Activated CD8-positive, alpha-beta memory T cell treated with anti-CD3 and anti-CD28 coated beads, Interleukin-2, amount 10 ng/mL, durations not matched to agents 7 days and 5 days (primary cell): ENCODE results near the gene ABCB9. TPM values are rescaled to one million over a fixed set of nuclear protein-coding genes. Genes with fewer than 3 reads are reported as not detected.
"Not testable (repeated sequence)": the region's sequence is repeated elsewhere in the genome, so short reads cannot be mapped to it uniquely, and the experiment has no call there.

Experiments used
- ATAC-seq: fragments of 150-1000 bp; cut with Tn5 transposase; one replicate; pipeline ENCODE4 v1.10.0; 2021; ENCODE audit warnings: moderate library complexity
- CTCF ChIA-PET: fragments of 350-600 bp; sonication (Branson Sonifier 250); formaldehyde crosslinking; loops from one replicate; lab custom pipeline; 2021; ENCODE audit warnings: antibody characterized with exemption; lab: Charles Lee
- DNase-seq: peaks from one replicate; pipeline ENCODE4 v3.0.0-alpha.2; 2020
- H3K27ac Mint-ChIP-seq: one replicate; pipeline ENCODE4 v1.8.0; 2021; ENCODE audit warnings: mild to moderate bottlenecking, mixed read lengths
- H3K27me3 Mint-ChIP-seq: one replicate; pipeline ENCODE4 v1.8.0; 2021; ENCODE audit warnings: mixed read lengths
- H3K36me3 Mint-ChIP-seq: one replicate; pipeline ENCODE4 v1.8.0; 2021; ENCODE audit warnings: mild to moderate bottlenecking, mixed read lengths
- H3K4me1 Mint-ChIP-seq: one replicate; pipeline ENCODE4 v1.8.0; 2021; ENCODE audit warnings: mixed read lengths
- H3K4me3 Mint-ChIP-seq: one replicate; pipeline ENCODE4 v1.8.0; 2021; ENCODE audit warnings: mild to moderate bottlenecking, moderate library complexity, mixed read lengths
- H3K9me3 Mint-ChIP-seq: one replicate; pipeline ENCODE4 v1.8.0; 2022; ENCODE audit warnings: low read depth, mixed read lengths
- total RNA-seq, 2 experiments: library from RNA; stranded (reverse); gene quantifications; one replicate each; pipeline ENCODE4 v1.2.3, GENCODE V29; 2021

The ABCB9 gene
- total RNA-seq, 2 experiments from 2014 or later, result 3.6 to 4.4 TPM

DNA sequence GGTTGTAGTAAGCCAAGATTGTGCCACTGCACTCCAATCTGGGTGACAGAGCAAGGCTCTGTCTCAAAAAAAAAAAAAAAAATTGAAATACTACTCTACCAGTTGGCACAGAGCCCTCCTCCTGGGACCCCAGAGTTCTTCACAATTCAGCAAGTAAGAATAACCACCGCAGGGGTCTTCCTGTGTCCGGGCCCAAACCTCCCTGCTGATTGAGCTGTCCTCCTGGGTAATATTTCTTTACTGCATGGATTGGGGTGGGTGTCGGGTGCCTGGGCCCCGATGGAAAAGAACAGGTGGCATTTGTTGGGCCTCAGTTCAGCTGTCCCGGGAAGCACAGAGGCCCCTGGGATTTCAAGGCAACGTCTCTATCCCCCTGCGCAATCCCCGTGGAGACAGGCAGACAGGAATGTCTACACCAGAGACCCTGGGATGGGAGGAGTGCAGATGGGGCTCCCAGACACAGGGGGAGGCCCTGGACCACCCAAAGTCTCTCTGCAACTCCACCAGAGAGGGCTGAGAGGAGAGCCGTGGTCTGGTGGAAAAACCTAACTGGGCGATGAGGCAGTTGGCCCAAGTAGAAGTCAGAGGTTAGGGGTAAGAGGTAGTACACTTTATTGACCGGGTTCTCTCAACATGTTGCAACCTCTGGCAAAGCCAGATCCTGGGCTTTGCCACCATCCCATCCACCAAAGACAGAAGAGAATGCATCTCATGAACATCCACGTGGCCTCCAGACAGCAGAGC is 37.7 kb downstream of the ABCB9 start:
- ATAC-seq (no peak), DNase-seq (no peak)
- Mint-ChIP-seq H3K4me3 (no peak overlapping the region), H3K9me3 (no peaks in the 10 kb centered on the region), H3K27me3 (no peaks in the 10 kb centered on the region), H3K4me1 (peaks cover 15% of the 10 kb centered on the region), H3K36me3 (no peaks in the 10 kb centered on the region), H3K27ac (no peak overlapping the region)
- CTCF ChIA-PET, result interaction anchor here (1.6 kb wide), 1 partner anchor 26 kb away, joined by 3 read pairs; no protein-coding TSS in a partner anchor

DNA sequence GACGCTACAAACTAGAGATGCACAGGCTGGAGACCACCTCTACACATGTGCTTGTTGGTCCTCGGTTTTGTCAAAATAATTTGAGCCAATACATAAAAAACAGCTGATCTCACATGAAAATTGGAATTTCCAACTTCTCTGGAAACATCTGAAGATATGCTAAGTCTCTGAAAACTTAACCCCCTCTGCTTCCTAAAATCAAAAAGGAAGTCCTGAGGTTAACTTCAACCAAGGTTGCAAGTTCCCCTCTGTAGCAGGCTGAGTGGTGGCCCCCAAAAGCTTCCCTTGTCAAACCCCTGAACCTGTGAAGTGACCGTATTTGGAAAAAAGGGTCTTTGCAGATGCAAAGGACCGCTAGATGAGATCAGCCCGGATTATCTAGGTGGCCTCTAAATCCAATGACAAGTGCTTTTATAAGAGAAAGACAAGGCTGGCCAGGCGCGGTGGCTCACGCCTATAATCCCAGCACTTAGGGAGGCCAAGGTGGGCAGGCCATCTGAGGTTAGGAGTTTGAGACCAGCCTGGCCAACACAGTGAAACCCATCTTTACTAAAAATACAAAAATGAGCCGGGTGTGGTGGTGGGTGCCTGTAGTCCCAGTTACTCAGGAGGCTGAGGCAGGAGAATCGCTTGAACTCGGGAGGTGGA is 38.4 kb downstream of the ABCB9 start:
- H3K9me3 Mint-ChIP-seq, result no peaks in the 10 kb centered on the region
- no peaks in the 10 kb centered on the region for H3K27me3 Mint-ChIP-seq
- H3K36me3 Mint-ChIP-seq, result no peaks in the 10 kb centered on the region
- no peak overlapping the region for H3K27ac Mint-ChIP-seq
- CTCF ChIA-PET, result interaction anchor here (1.6 kb wide), 1 partner anchor 25 kb away, joined by 3 read pairs; no protein-coding TSS in a partner anchor
- DNase-seq (no peak), ATAC-seq (no peak)
- no peak overlapping the region for H3K4me3 Mint-ChIP-seq
- H3K4me1 Mint-ChIP-seq, result peaks cover 15% of the 10 kb centered on the region

DNA sequence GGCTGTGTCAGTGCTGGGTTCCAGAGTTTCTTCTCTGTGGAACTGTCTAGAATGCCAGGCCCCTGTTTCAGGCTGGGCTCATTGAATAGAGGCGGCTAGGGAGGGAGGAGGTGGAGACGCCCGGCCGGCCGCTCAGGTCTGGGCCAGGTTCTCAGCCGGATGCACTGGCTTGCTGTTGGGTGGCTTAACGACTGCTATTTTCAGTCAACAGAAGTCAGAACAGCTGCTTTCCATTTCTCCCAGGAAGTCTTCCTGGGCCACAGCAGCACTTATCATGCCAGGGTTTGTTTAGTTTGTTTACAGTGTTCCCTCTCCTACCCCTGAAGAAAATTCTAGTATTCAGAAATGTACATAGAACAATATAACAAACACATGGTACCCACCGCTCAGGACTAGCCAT is 44.3 kb downstream of the ABCB9 start:
- DNase-seq (no peak), ATAC-seq (no peak)
- Mint-ChIP-seq H3K27me3 (no peaks in the 10 kb centered on the region), H3K4me1 (peaks cover 7% of the 10 kb centered on the region), H3K36me3 (no peaks in the 10 kb centered on the region), H3K9me3 (no peaks in the 10 kb centered on the region), H3K4me3 (no peak overlapping the region), H3K27ac (no peak overlapping the region)
- CTCF ChIA-PET, result interaction anchor here (1.0 to 1.5 kb wide), 3 partner anchors 8 to 128 kb away, joined by 3 read pairs; no protein-coding TSS in a partner anchor

DNA sequence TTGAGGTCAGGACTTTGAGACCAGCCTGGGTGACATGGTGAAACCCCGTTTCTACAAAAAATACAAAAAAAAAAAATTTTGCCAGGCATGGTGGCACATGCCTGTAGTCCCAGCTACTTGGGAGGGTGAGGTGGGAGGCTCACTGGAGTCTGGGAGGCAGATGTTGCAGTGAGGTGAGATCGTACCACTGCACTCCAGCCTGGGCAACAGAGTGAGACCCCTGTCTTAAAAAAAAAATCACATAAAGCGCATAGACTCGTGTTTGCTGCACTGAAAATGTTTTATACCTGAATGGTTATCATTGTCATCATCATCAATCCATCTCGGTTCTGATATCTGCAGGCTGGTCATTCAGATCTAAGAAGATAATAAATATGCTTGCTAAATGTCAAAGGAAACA is 45.6 kb downstream of the ABCB9 start:
- no peak for ATAC-seq
- Mint-ChIP-seq H3K9me3 (no peaks in the 10 kb centered on the region), H3K4me1 (peaks cover 6% of the 10 kb centered on the region), H3K27me3 (no peaks in the 10 kb centered on the region), H3K4me3 (no peak overlapping the region), H3K36me3 (no peaks in the 10 kb centered on the region), H3K27ac (no peak overlapping the region)
- CTCF ChIA-PET, result interaction anchor here (1.1 kb wide), 1 partner anchor 33 kb away, joined by 3 read pairs; no protein-coding TSS in a partner anchor
- no peak for DNase-seq

DNA sequence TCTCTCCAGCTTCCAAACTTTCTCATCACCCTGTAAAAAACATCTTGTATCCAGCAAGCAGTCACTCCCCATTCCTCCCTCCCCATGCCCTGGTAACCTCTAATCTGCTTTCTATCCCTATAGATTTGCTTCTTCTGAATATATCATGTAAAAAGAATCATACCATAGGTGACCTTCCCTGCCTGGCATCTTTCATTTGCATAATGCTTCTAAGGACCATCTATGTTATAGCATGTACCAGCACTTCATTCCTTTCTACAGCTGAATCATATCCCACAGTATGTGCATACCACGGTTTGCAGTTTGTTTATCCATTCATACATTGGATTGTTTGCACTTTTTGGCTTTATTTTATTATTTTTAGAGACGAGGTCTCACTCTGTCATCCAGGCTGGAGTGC is 47.4 kb downstream of the ABCB9 start:
- Mint-ChIP-seq H3K27me3 (no peaks in the 10 kb centered on the region), H3K4me3 (no peak overlapping the region), H3K9me3 (no peaks in the 10 kb centered on the region), H3K36me3 (no peaks in the 10 kb centered on the region), H3K4me1 (peaks cover 6% of the 10 kb centered on the region), H3K27ac (no peak overlapping the region)
- no peak for ATAC-seq
- CTCF ChIA-PET, result no interaction called here
- DNase-seq, result no peak

DNA sequence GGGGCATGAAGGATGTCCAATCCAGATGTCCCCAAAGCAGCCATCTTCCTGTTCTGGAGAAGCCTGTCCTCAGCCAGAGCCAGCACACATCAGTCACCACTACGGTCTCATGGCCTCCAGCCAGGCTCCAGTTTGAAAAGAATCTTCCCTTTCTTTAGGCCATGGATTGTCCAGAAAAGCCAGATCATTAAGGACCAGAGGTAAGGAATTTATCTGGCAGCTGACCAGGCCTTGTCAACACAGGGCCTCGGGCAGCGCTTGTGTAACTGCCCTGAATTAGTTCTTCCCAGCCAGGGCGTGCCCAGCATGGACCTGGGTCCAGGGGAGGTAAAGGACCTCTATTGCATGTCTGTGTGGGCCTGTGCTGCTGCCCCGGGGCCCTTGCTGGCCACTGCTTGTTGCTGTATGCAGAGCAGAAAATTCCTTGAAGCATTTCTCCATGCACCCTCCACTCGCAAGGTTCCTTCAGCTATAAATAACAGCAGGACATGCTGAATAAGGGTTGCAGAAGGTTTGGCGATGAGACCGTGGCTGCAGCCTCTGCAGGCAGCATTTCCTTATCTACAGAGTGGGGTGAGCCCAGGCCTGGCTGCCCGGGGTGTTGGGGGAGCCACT is 48.6 kb downstream of the ABCB9 start:
- DNase-seq (no peak), ATAC-seq (no peak)
- H3K27ac Mint-ChIP-seq, result no peak overlapping the region
- CTCF ChIA-PET, result no interaction called here
- H3K9me3 Mint-ChIP-seq, result no peaks in the 10 kb centered on the region
- no peaks in the 10 kb centered on the region for H3K36me3 Mint-ChIP-seq
- no peak overlapping the region for H3K4me3 Mint-ChIP-seq
- H3K27me3 Mint-ChIP-seq, result no peaks in the 10 kb centered on the region
- peaks cover 6% of the 10 kb centered on the region for H3K4me1 Mint-ChIP-seq

DNA sequence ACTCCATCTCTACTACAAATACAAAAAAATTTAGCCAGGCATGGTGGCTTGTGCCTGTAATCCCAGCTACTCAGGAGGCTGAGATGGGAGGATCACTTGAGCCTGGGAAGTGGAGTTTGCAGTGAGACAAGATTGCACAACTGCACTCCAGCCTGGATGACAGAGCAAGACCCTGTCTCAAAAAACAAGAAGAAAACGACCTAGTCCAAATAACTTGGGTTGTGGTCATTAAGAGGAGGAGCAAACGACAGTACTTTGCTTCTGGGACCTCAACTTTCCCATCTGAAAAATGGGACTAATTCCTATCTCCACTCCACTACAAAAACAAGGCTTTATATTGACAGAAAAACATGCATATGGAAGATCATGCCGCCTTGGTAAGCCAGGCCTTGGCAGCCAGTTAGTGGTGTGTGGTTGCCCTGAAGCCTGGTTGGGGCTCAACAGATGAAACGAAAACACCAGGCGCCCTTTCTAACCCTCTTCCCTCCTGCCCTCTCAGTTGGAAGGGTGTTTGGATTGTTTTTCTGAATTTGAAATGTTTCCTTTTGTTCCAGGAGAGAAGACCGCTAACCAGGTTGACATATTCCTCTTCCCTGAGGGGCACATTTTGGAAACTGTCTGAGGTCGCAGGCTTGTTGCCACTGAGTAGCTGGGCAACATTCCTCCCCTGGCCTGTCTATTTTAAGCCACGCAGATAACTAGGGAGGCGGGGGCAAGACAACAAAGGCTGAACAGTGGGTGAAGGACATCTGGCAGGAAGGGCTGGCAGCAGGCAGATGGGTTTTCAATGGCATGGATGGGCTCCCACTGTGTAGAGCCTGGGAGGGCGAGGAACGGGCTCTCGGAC is 56.6 kb downstream of the ABCB9 start:
- no peak overlapping the region for H3K4me3 Mint-ChIP-seq
- H3K4me1 Mint-ChIP-seq, result no peaks in the 10 kb centered on the region
- DNase-seq (no peak), ATAC-seq (no peak)
- CTCF ChIA-PET, result no interaction called here
- no peaks in the 10 kb centered on the region for H3K36me3 Mint-ChIP-seq
- H3K27me3 Mint-ChIP-seq, result peaks cover 8% of the 10 kb centered on the region
- no peaks in the 10 kb centered on the region for H3K9me3 Mint-ChIP-seq
- H3K27ac Mint-ChIP-seq, result no peak overlapping the region

DNA sequence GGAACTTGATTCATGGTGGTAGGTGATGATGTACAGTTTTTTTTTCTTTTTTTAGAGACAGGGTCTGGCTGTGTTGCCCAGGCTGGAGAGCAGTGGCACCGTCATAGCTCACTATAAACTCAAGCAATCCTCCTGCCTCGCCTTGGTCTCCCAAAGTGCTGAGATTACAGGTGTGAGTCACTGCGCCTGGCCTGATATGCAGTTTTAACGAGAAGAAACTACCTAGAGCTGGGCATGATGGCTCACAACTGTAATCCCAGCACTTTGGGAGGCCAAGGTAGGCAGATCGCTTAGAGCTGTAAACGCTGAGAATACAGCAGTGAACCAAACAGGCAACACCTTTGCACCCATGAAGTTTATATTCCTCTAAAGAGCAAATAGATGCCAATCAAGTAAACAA is 57.3 kb downstream of the ABCB9 start:
- no peak for DNase-seq
- Mint-ChIP-seq H3K4me3 (no peak overlapping the region), H3K27ac (no peak overlapping the region), H3K27me3 (peaks cover 8% of the 10 kb centered on the region), H3K4me1 (no peaks in the 10 kb centered on the region), H3K9me3 (no peaks in the 10 kb centered on the region), H3K36me3 (no peaks in the 10 kb centered on the region)
- CTCF ChIA-PET, result no interaction called here
- ATAC-seq, result no peak

DNA sequence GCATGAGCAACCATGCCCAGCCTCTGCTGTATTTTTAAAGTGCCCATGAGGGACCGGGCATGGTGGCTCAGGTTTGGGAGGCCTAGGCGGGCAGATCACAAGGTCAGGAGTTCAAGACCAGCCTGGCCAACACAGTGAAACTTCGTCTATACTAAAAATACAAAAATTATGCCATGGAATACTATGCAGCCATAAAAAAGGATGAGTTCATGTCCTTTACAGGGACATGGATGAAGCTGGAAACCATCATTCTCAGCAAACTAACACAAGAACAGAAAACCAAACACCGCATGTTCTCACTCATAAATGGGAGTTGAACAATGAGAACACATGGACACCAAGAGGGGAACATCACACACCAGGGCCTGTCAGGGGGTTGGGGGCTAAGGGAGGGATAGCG is 61.0 kb downstream of the ABCB9 start:
- H3K4me3 Mint-ChIP-seq, H3K9me3 Mint-ChIP-seq, ATAC-seq, H3K36me3 Mint-ChIP-seq, H3K27ac Mint-ChIP-seq, CTCF ChIA-PET, DNase-seq: not testable (repeated sequence)
- Mint-ChIP-seq H3K27me3 (peaks cover 13% of the 10 kb centered on the region), H3K4me1 (peaks cover 18% of the 10 kb centered on the region)

DNA sequence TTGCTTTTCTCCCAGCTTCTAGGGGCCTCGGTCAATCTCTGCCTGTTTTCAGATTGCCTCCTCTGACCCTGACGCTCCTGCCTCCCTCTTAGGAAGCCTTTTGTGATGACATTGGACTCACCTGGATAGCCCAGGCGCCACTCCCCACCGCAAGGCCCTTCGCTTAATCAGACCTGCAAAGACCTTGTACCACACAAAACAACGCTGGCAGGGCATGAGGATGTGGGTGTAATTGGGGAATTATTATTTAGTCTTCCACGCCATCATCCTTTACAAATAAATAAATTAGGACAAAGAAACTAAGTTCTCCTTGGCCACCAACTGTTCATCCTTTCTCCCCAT is 62.6 kb downstream of the ABCB9 start:
- no peak for ATAC-seq
- CTCF ChIA-PET, result interaction anchor here (1.2 to 1.8 kb wide), 2 partner anchors 39 to 52 kb away, joined by 4 read pairs; no protein-coding TSS in a partner anchor

DNA sequence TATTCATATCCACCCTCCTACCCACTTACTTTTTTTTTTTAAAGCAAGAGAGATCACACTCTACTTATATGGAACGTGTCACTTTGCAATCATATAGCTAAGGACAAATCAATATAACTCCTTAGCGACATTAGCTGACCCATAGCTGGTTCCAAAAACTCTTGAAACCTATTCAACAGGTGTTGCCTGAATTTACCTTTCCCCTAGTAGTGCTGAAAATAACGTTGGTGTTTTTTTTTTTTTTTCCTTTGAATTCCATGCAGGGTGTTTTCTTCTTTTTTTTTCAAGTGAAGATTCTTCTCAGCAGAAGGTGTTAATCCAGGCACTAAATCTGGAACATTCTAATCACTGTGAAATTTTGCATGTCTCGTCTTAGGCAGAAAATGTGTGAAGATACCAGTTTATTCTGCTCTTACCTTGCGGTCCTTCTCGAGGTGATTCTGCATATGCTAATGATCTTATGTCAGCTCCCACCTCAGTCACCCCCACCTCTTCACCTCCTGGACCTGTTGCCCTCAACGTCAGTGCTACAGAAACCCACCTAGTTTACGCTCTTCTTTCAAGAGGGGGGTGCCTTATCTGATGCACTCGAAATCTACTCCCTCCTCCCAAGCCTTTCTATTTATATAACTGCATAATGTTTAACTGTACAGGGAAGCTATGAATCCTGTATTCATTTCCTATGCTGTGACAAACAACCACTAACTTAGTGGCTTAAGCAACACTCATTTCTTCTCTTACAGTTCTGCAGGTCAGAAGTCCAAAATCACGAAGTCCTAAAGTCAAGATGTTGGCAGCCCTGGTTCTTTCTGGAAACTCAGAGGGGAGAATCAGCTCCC is 63.2 kb downstream of the ABCB9 start:
- peaks cover 5% of the 10 kb centered on the region for H3K27me3 Mint-ChIP-seq
- CTCF ChIA-PET, result interaction anchor here (0.8 to 1.8 kb wide), 3 partner anchors 26 to 53 kb away, joined by 3 to 4 read pairs (median 4); no protein-coding TSS in a partner anchor
- peaks cover 38% of the 10 kb centered on the region for H3K4me1 Mint-ChIP-seq

More for the DNA sequence above, 62.6 kb downstream of the ABCB9 start:
- Mint-ChIP-seq H3K4me1 (peaks cover 32% of the 10 kb centered on the region), H3K9me3 (no peaks in the 10 kb centered on the region), H3K27ac (no peak overlapping the region), H3K36me3 (peaks cover 1% of the 10 kb centered on the region), H3K4me3 (no peak overlapping the region), H3K27me3 (peaks cover 5% of the 10 kb centered on the region)
- DNase-seq, result no peak

DNA sequence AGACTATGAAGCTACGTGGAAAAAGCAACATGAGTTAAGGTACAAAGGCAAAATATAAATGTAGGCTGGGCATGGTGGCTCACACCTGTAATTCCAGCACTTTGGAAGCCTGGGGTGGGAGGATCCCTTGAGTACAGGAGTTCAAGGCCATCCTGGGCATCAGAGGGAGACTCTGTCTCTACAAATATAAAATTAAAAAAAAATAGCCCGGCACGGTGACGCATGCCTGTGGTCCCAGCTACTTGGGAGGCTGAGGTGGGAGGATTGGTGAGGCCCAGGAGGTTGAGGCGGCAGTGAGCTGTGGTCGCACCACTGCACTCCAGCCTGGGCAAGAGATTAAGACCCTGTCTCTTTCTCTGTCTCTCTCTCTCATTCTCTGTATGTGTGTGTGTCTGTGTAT is 66.4 kb downstream of the ABCB9 start:
- ATAC-seq, result no peak
- CTCF ChIA-PET, result interaction anchor here (1.4 to 2.1 kb wide), 3 partner anchors 11 to 47 kb away, joined by 5 to 9 read pairs (median 7); no protein-coding TSS in a partner anchor
- peaks cover 63% of the 10 kb centered on the region for H3K4me1 Mint-ChIP-seq
- no peak overlapping the region for H3K4me3 Mint-ChIP-seq
- H3K27me3 Mint-ChIP-seq, result peaks cover 5% of the 10 kb centered on the region
- no peak for DNase-seq
- peaks cover 8% of the 10 kb centered on the region for H3K36me3 Mint-ChIP-seq
- H3K27ac Mint-ChIP-seq, result peak overlapping the region; percentile 93
- no peaks in the 10 kb centered on the region for H3K9me3 Mint-ChIP-seq

More for the DNA sequence above, 63.2 kb downstream of the ABCB9 start:
- H3K4me3 Mint-ChIP-seq, result no peak overlapping the region
- no peak for DNase-seq
- no peak for ATAC-seq
- peaks cover 1% of the 10 kb centered on the region for H3K36me3 Mint-ChIP-seq
- H3K27ac Mint-ChIP-seq, result no peak overlapping the region
- H3K9me3 Mint-ChIP-seq, result no peaks in the 10 kb centered on the region
